ENCODE results near the gene HOMER3.

- no peak for TF ChIP-seq CTCF (IDR thresholded peaks at IDR 0.05)
- no peak for TF ChIP-seq POLR2A (IDR thresholded peaks at IDR 0.05)
Observed at GRCh38 chr19:18978616-18979015, 37.6 kb upstream of the HOMER3 start.
